ENCODE results near the gene DNAJA2. TPM values are rescaled to one million over a fixed set of nuclear protein-coding genes. Genes with fewer than 3 reads are reported as not detected.
"Not testable (repeated sequence)": the region's sequence is repeated elsewhere in the genome, so short reads cannot be mapped to it uniquely, and the experiment has no call there.

DNAJA2 gene
- total RNA-seq, 3 donors from 2014 or later (not counting 1 experiment from before 2014, with no cell fraction given): 71.8 to 83.2 (median 74.5) TPM

- 97% methylated on average over 2 of the region's 2 CpGs for WGBS (ENCODE audit: insufficient coverage)
These were observed 35.1 kb upstream of the DNAJA2 start for GRCh38 chr16:47008612-47009011.

DNA sequence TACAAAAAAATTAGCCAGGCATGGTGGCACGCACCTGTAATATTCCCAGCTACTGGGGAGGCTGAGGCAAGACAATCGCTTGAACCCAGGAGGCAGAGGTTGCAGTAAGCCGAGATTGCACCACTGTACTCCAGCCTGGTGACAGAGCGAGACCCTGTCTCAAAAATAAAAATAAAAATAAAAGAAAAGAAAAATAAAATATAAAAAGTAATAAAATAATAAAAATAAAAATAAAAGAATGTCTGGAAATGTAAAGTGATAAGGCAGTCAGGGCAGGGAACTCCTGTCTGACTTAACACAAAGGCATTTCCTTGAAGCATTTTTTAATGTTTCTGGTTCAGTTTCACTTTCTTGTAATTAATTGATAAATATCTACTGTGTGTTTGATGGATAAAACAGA is 34.7 kb upstream of the DNAJA2 start:
- 96% methylated on average over 3 of the region's 4 CpGs for WGBS (ENCODE audit: insufficient coverage)
- ATAC-seq (no peak), DNase-seq (no peak)
- Mint-ChIP-seq H3K9me3 (no peaks in the 10 kb centered on the region), H3K27me3 (ENCODE audit: low read depth in 2 of 2) (peaks cover 5 to 15% of the 10 kb centered on the region in 2 donors), H3K4me3 (no peak overlapping the region), H3K4me1 (no peaks in the 10 kb centered on the region), H3K36me3 (no peaks in the 10 kb centered on the region), H3K27ac (no peak overlapping the region)
- intact Hi-C loops (cut with micrococcal nuclease): no loop called here
- Histone ChIP-seq H3K27ac (ENCODE audit: low read length) (no peak overlapping the region), H3K27me3 (ENCODE audit: control insufficient read depth, insufficient read depth, low read length) (no peaks in the 10 kb centered on the region), H3K4me3 (ENCODE audit: low read length) (no peak overlapping the region), H3K9me3 (ENCODE audit: control insufficient read depth, insufficient read depth, low read length) (no peaks in the 10 kb centered on the region), H3K36me3 (ENCODE audit: control insufficient read depth, insufficient read depth, low read length) (no peaks in the 10 kb centered on the region), H3K4me1 (ENCODE audit: control insufficient read depth, insufficient read depth, low read length) (no peaks in the 10 kb centered on the region)
- TF ChIP-seq, protein P1, sequence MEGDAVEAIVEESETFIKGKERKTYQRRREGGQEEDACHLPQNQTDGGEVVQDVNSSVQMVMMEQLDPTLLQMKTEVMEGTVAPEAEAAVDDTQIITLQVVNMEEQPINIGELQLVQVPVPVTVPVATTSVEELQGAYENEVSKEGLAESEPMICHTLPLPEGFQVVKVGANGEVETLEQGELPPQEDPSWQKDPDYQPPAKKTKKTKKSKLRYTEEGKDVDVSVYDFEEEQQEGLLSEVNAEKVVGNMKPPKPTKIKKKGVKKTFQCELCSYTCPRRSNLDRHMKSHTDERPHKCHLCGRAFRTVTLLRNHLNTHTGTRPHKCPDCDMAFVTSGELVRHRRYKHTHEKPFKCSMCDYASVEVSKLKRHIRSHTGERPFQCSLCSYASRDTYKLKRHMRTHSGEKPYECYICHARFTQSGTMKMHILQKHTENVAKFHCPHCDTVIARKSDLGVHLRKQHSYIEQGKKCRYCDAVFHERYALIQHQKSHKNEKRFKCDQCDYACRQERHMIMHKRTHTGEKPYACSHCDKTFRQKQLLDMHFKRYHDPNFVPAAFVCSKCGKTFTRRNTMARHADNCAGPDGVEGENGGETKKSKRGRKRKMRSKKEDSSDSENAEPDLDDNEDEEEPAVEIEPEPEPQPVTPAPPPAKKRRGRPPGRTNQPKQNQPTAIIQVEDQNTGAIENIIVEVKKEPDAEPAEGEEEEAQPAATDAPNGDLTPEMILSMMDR (IDR thresholded peaks at IDR 0.05): no peak

More at GRCh38 chr16:47008612-47009011, 35.1 kb upstream of the DNAJA2 start:
- no peak for ATAC-seq
- no peaks in the 10 kb centered on the region for H3K36me3 Mint-ChIP-seq
- H3K4me1 ChIP-seq (ENCODE audit: control insufficient read depth, insufficient read depth, low read length): no peaks in the 10 kb centered on the region
- intact Hi-C loops (cut with micrococcal nuclease): no loop called here
- no peak overlapping the region for H3K4me3 ChIP-seq (ENCODE audit: low read length)
- TF ChIP-seq, protein P1 (IDR thresholded peaks at IDR 0.05): no peak
- H3K4me3 Mint-ChIP-seq: no peak overlapping the region
- no peaks in the 10 kb centered on the region for H3K27me3 ChIP-seq (ENCODE audit: control insufficient read depth, insufficient read depth, low read length)
- DNase-seq: no peak
- no peaks in the 10 kb centered on the region for H3K9me3 Mint-ChIP-seq
- no peak overlapping the region for H3K27ac Mint-ChIP-seq
- H3K27me3 Mint-ChIP-seq (ENCODE audit: low read depth in 2 of 2): peaks cover 9 to 20% of the 10 kb centered on the region in 2 donors
- H3K27ac ChIP-seq (ENCODE audit: low read length): no peak overlapping the region
- no peaks in the 10 kb centered on the region for H3K9me3 ChIP-seq (ENCODE audit: control insufficient read depth, insufficient read depth, low read length)
- no peaks in the 10 kb centered on the region for H3K36me3 ChIP-seq (ENCODE audit: control insufficient read depth, insufficient read depth, low read length)
- no peaks in the 10 kb centered on the region for H3K4me1 Mint-ChIP-seq

- DNase-seq: no peak
- WGBS (ENCODE audit: insufficient coverage): 85% methylated on average over 2 of the region's 2 CpGs
- Mint-ChIP-seq H3K9me3 (no peaks in the 10 kb centered on the region), H3K27me3 (ENCODE audit: low read depth in 2 of 2) (peaks cover 0 to 3% of the 10 kb centered on the region in 2 donors), H3K4me1 (no peaks in the 10 kb centered on the region), H3K36me3 (no peaks in the 10 kb centered on the region), H3K4me3 (no peak overlapping the region), H3K27ac (no peak overlapping the region)
- TF ChIP-seq, protein P1 (IDR thresholded peaks at IDR 0.05): no peak
- H3K27me3 ChIP-seq (ENCODE audit: control insufficient read depth, insufficient read depth, low read length): no peaks in the 10 kb centered on the region
- H3K27ac ChIP-seq (ENCODE audit: low read length): no peak overlapping the region
- H3K9me3 ChIP-seq (ENCODE audit: control insufficient read depth, insufficient read depth, low read length): no peaks in the 10 kb centered on the region
- no peaks in the 10 kb centered on the region for H3K36me3 ChIP-seq (ENCODE audit: control insufficient read depth, insufficient read depth, low read length)
- H3K4me3 ChIP-seq (ENCODE audit: low read length): no peak overlapping the region
- ATAC-seq: no peak
- H3K4me1 ChIP-seq (ENCODE audit: control insufficient read depth, insufficient read depth, low read length): no peaks in the 10 kb centered on the region
- intact Hi-C loops (cut with micrococcal nuclease): no loop called here
These were observed 31.2 kb upstream of the DNAJA2 start for GRCh38 chr16:47004652-47005051.

DNA sequence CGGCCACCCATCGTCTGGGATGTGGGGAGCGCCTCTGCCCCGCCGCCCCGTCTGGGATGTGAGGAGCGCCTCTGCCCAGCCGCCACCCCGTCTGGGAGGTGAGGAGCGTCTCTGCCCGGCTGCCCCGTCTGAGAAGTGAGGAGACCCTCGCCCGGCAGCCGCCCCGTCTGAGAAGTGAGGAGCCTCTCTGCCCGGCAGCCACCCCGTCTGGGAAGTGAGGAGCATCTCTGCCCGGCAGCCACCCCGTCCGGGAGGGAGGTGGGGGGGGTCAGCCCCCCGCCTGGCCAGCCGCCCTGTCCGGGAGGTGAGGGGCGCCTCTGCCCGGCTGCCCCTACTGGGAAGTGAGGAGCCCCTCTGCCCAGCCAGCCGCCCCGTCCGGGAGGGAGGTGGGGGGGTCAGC is 26.6 kb upstream of the DNAJA2 start:
- intact Hi-C loops (cut with micrococcal nuclease); DNase-seq; ATAC-seq; H3K36me3 Mint-ChIP-seq; H3K9me3 Mint-ChIP-seq; H3K27me3 ChIP-seq (ENCODE audit: control insufficient read depth, insufficient read depth, low read length); H3K27me3 Mint-ChIP-seq (ENCODE audit: low read depth in 2 of 2); H3K4me3 ChIP-seq (ENCODE audit: low read length); H3K4me1 ChIP-seq (ENCODE audit: control insufficient read depth, insufficient read depth, low read length); H3K27ac Mint-ChIP-seq; H3K9me3 ChIP-seq (ENCODE audit: control insufficient read depth, insufficient read depth, low read length); H3K27ac ChIP-seq (ENCODE audit: low read length); H3K36me3 ChIP-seq (ENCODE audit: control insufficient read depth, insufficient read depth, low read length); H3K4me3 Mint-ChIP-seq; H3K4me1 Mint-ChIP-seq: not testable (repeated sequence)
- WGBS (ENCODE audit: insufficient coverage): 94% methylated on average over 13 of the region's 29 CpGs

Measured in natural killer cell (primary cell).